OCI-LY3 (cell line): ENCODE measurements around the gene ZNF606.

Experiments used
- H2AFZ ChIP-seq: fragments of 200-600, 300-600 bp; shearing (Covaris generic); 2 replicates; pipeline ENCODE4 v1.6.0; 2014; ENCODE audit warnings: antibody characterized with exemption, low read depth, low read length
- H3K27ac ChIP-seq: fragments of 200-600, 300-600 bp; sonication (generic); 2 replicates; pipeline ENCODE4 v1.5.1; 2014; ENCODE audit warnings: mild to moderate bottlenecking, low read length, moderate library complexity, mixed read lengths
- H3K27me3 ChIP-seq: fragments of 200-600, 300-600 bp; sonication (generic); 2 replicates; pipeline ENCODE4 v1.6.1; 2014; ENCODE audit warnings: low read depth, low read length, mixed read lengths
- H3K36me3 ChIP-seq: fragments of 200-600, 300-600 bp; sonication (generic); replicated peaks from 2 replicates; pipeline ENCODE3; 2014; ENCODE audit warnings: low read depth, low read length, mixed read lengths
- H3K4me1 ChIP-seq: fragments of 300-600, 200-600 bp; sonication (generic); 2 replicates; pipeline ENCODE4 v1.6.1; 2014; ENCODE audit warnings: low read length, mixed read lengths
- H3K4me2 ChIP-seq: fragments of 200-600, 300-600 bp; sonication (generic); 2 replicates; pipeline ENCODE4 v1.6.1; 2014; ENCODE audit warnings: low read length, mixed read lengths
- H3K4me3 ChIP-seq: fragments of 300-600, 200-600 bp; sonication (generic); 2 replicates; pipeline ENCODE4 v1.5.1; 2014; ENCODE audit warnings: antibody characterized with exemption, mild to moderate bottlenecking, low read length, moderate library complexity
- H3K79me2 ChIP-seq: fragments of 300-600, 200-600 bp; shearing (Covaris generic); 2 replicates; pipeline ENCODE4 v1.6.1; 2014; ENCODE audit warnings: mild to moderate bottlenecking, low read length, mixed read lengths
- H3K9ac ChIP-seq: fragments of 300-600, 200-600 bp; shearing (Covaris generic); 2 replicates; pipeline ENCODE4 v1.6.0; 2014; ENCODE audit warnings: mild to moderate bottlenecking, low read length, moderate library complexity
- H3K9me3 ChIP-seq: fragments of 200-600, 300-600 bp; shearing (Covaris generic); 2 replicates; pipeline ENCODE4 v1.6.1; 2014; ENCODE audit warnings: low read length, mixed read lengths; ENCODE audit not compliant: insufficient read depth
- H4K20me1 ChIP-seq: fragments of 200-600, 300-600 bp; sonication (generic); 2 replicates; pipeline ENCODE4 v1.6.1; 2016; ENCODE audit warnings: low read length, mixed read lengths; ENCODE audit not compliant: insufficient read depth
- CTCF ChIP-seq: fragments of 200-600, 300-600 bp; sonication (generic); IDR thresholded peaks from 2 replicates; pipeline ENCODE4 v1.5.1; 2014; ENCODE audit warnings: antibody characterized with exemption, low read length, low read depth
- EZH2phosphoT487 ChIP-seq: fragments of 200-600 bp; shearing (Covaris generic); IDR thresholded peaks from 2 replicates; pipeline ENCODE4 v1.6.1; 2018; ENCODE audit warnings: antibody characterized with exemption, mixed run types, low read depth

ZNF606 gene

DNA sequence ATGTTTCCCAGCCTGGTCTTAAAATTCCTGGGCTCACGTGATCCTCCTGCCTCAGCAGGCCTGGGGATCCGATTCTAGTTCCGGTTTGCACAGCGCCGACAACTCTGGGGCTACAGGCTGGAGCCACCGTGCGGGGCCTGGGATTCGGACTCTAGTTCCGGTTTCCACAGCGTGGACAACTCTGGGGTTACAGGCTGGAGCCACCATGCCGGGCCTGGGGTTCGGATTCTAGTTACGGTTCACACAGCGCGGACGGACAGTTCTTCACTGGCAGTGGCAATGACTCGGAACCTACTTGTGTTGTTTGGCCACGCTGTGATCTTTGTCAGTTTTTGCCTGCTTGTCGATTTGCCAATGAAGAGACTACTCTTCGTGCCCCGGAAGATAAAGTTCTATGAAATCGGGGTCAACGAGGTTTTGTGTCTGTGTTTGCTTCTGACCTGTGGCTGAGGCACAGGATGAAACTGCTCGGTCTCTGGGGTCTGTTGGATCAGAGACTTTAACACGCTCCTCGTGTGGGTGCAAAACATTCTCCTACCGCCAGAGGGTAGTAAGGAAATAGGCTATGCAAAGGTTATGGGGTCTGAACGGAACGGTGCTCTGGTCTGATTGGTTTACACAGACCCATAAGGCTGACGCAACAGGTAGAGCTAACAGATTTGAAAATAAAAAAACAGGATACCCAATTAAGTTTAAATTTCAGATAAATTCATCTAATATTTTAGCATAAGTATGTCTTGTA, 19.1 kb upstream of the ZNF606 start:
- H2AFZ ChIP-seq = no peak overlapping the region
- no peak overlapping the region for H3K27ac ChIP-seq
- no peak overlapping the region for H3K4me2 ChIP-seq
- H4K20me1 ChIP-seq = no peaks in the 10 kb centered on the region
- TF ChIP-seq CTCF = no peak
- TF ChIP-seq EZH2phosphoT487 = no peak
- H3K4me1 ChIP-seq = no peaks in the 10 kb centered on the region
- H3K4me3 ChIP-seq = no peak overlapping the region
- peaks cover 9% of the 10 kb centered on the region; the same call in 1 of the 2 replicates for H3K9me3 ChIP-seq
- no peaks in the 10 kb centered on the region for H3K27me3 ChIP-seq
- H3K9ac ChIP-seq = no peak overlapping the region
- no peaks in the 10 kb centered on the region for H3K79me2 ChIP-seq
- H3K36me3 ChIP-seq = no peaks in the 10 kb centered on the region

- H3K9me3 ChIP-seq = peaks cover 9% of the 10 kb centered on the region; the same call in 1 of the 2 replicates
- no peak overlapping the region for H2AFZ ChIP-seq
- no peak overlapping the region for H3K4me3 ChIP-seq
- no peak for TF ChIP-seq CTCF
- no peak for TF ChIP-seq EZH2phosphoT487
- no peaks in the 10 kb centered on the region for H3K36me3 ChIP-seq
- no peak overlapping the region for H3K4me2 ChIP-seq
- no peaks in the 10 kb centered on the region for H4K20me1 ChIP-seq
- no peak overlapping the region for H3K9ac ChIP-seq
- no peaks in the 10 kb centered on the region for H3K4me1 ChIP-seq
- no peaks in the 10 kb centered on the region for H3K79me2 ChIP-seq
- no peaks in the 10 kb centered on the region for H3K27me3 ChIP-seq
- H3K27ac ChIP-seq = no peak overlapping the region
Measured at GRCh38 chr19:58020129-58020528, 17.5 kb upstream of the ZNF606 start.

DNA sequence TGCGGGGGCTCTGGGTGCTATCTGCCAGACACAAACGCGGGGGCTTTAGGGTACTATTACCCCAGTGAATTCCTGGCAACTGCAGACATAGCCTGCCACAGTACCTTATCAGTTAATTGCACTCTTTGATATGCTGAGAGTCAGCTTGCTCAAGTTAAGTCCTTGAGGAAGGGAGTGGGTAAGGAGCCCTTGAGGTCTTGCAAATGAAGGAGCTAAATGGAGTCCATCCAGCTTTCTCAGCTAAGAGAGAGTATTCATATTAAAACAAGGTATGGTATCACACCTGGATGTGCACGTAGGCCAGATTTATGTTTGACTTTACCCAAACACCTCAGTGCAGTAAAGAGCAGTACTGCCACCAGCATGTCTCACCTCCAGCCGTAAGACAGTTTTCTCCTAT, 11.5 kb upstream of the ZNF606 start:
- no peaks in the 10 kb centered on the region for H4K20me1 ChIP-seq
- no peaks in the 10 kb centered on the region for H3K27me3 ChIP-seq
- H3K79me2 ChIP-seq = no peaks in the 10 kb centered on the region
- no peak overlapping the region for H3K27ac ChIP-seq
- H3K4me3 ChIP-seq = no peak overlapping the region
- peaks cover 2% of the 10 kb centered on the region for H3K36me3 ChIP-seq
- H3K4me1 ChIP-seq = no peaks in the 10 kb centered on the region
- no peak overlapping the region for H2AFZ ChIP-seq
- H3K9me3 ChIP-seq = peaks cover 22% of the 10 kb centered on the region
- H3K9ac ChIP-seq = no peak overlapping the region
- no peak overlapping the region for H3K4me2 ChIP-seq
- TF ChIP-seq CTCF (no peak), EZH2phosphoT487 (no peak)

GRCh38 chr19:58010507-58010906, 7.9 kb upstream of the ZNF606 start:
- no peak overlapping the region for H2AFZ ChIP-seq
- peaks cover 39% of the 10 kb centered on the region for H3K9me3 ChIP-seq
- H3K79me2 ChIP-seq = no peaks in the 10 kb centered on the region
- no peak overlapping the region for H3K4me2 ChIP-seq
- no peaks in the 10 kb centered on the region for H3K4me1 ChIP-seq
- no peak overlapping the region for H3K4me3 ChIP-seq
- no peaks in the 10 kb centered on the region for H3K27me3 ChIP-seq
- H3K36me3 ChIP-seq = peaks cover 15% of the 10 kb centered on the region
- TF ChIP-seq CTCF = no peak
- TF ChIP-seq EZH2phosphoT487 = no peak
- no peak overlapping the region for H3K9ac ChIP-seq
- H3K27ac ChIP-seq = no peak overlapping the region
- H4K20me1 ChIP-seq = no peaks in the 10 kb centered on the region
